T-cell (primary cell): ENCODE measurements around the gene SPEM1. TPM values are rescaled to one million over a fixed set of nuclear protein-coding genes. Genes with fewer than 3 reads are reported as not detected.

ENCODE experiments used
- ATAC-seq, 4 experiments: fragments of 200-7000 bp in 3 of 4; fragments of 150-1000 bp in 1 of 4; cut with Tn5 transposase; replicated peaks in 1 of 4; 1 replicate in 3 of 4; 2 replicates in 1 of 4; pipeline ENCODE4 v1.10.0; 2021; ENCODE audit warnings: moderate library complexity in 3 of 4, mild to moderate bottlenecking in 2 of 4, moderate number of reproducible peaks in 1 of 4
- CTCF ChIA-PET, 2 donors: fragments of 300-600 bp; sonication (Branson Sonifier 250); formaldehyde crosslinking; loops; one replicate each; lab custom pipeline; 2022; ENCODE audit warnings: antibody characterized with exemption in 2 of 2; lab: Charles Lee
- POLR2A ChIA-PET, 2 donors: fragments of 300-600 bp; sonication (Branson Sonifier 250); formaldehyde crosslinking; loops; one replicate each; lab custom pipeline; 2022; ENCODE audit warnings: antibody characterized with exemption in 2 of 2; lab: Charles Lee
- DNase-seq, 35 experiments: peaks; one replicate each; pipeline versions ENCODE4 v3.0.0 to v3.0.0-alpha.2; 2013 to 2023
- H3K27ac ChIP-seq: one replicate; pipeline ENCODE4 v1.5.1; 2013; ENCODE audit warnings: low read length
- H3K27me3 ChIP-seq, 2 experiments: replicated peaks in 1 of 2; 1 replicate in 1 of 2; 2 replicates in 1 of 2; pipeline versions ENCODE4 v1.6.1 to v1.7.0; 2013; ENCODE audit warnings: low read length in 1 of 2, mixed read lengths in 1 of 2; ENCODE audit not compliant: control insufficient read depth in 2 of 2, insufficient read depth in 2 of 2; ENCODE audit errors: extremely low read depth in 1 of 2
- H3K36me3 ChIP-seq, 2 donors: 1 replicate in 1 of 2; 2 replicates in 1 of 2; pipeline versions ENCODE4 v1.6.1 to v1.7.0; 2013; ENCODE audit warnings: low read length in 1 of 2; ENCODE audit not compliant: control insufficient read depth in 2 of 2, insufficient read depth in 1 of 2; ENCODE audit errors: extremely low read depth in 1 of 2
- H3K4me1 ChIP-seq, 2 experiments: 1 replicate in 1 of 2; 2 replicates in 1 of 2; pipeline versions ENCODE4 v1.6.1 to v1.7.0; 2013; ENCODE audit warnings: low read length in 2 of 2, mixed read lengths in 1 of 2; ENCODE audit not compliant: insufficient read depth in 2 of 2, control insufficient read depth in 1 of 2; ENCODE audit errors: extremely low read depth in 1 of 2
- H3K4me3 ChIP-seq, 2 donors: 1 replicate in 1 of 2; 2 replicates in 1 of 2; pipeline versions ENCODE4 v1.5.1 to v1.7.0; 2013; ENCODE audit warnings: mild to moderate bottlenecking in 2 of 2, low read length in 1 of 2, moderate library complexity in 1 of 2; ENCODE audit not compliant: control insufficient read depth in 1 of 2; ENCODE audit errors: extremely low read depth in 1 of 2
- H3K9me3 ChIP-seq: 2 replicates; pipeline ENCODE4 v1.7.0; 2013
- H3K27ac Mint-ChIP-seq, 2 donors: one replicate each; pipeline ENCODE4 v1.8.0; 2020 to 2021; ENCODE audit warnings: mild to moderate bottlenecking in 2 of 2, mixed read lengths in 2 of 2
- H3K27me3 Mint-ChIP-seq, 2 donors: one replicate each; pipeline ENCODE4 v1.8.0; 2021 to 2022; ENCODE audit warnings: mixed read lengths in 2 of 2
- H3K36me3 Mint-ChIP-seq: one replicate; pipeline ENCODE4 v1.8.0; 2021; ENCODE audit warnings: mixed read lengths
- H3K4me1 Mint-ChIP-seq, 3 donors: one replicate each; pipeline ENCODE4 v1.8.0; 2020 to 2022; ENCODE audit warnings: mixed read lengths in 3 of 3, mild to moderate bottlenecking in 1 of 3
- H3K4me3 Mint-ChIP-seq, 3 donors: one replicate each; pipeline ENCODE4 v1.8.0; 2020 to 2022; ENCODE audit warnings: mild to moderate bottlenecking in 3 of 3, mixed read lengths in 3 of 3, moderate library complexity in 3 of 3
- H3K9me3 Mint-ChIP-seq, 3 donors: one replicate each; pipeline ENCODE4 v1.8.0; 2020 to 2022; ENCODE audit warnings: mixed read lengths in 3 of 3
- WGBS: methylation state at CpG from one replicate; pipeline ENCODE4 v1.1.5; 2013; ENCODE audit warnings: missing lambda C conversion rate; ENCODE audit not compliant: insufficient coverage; 5-methylcytosine and 5-hydroxymethylcytosine counted together
- total RNA-seq, 35 experiments: library from RNA in 6 of 35; stranded (reverse) in 6 of 35; fragments of 120-200 nt in 1 of 35; gene quantifications; one replicate each; pipeline versions ENCODE4 v1.2.1 to v1.2.4 and lab custom pipeline; 2013 to 2026

The SPEM1 gene
- total RNA-seq, 5 donors from 2014 or later (not counting 1 experiment from before 2014, with no cell fraction given): not detected

GRCh38 chr17:7428557-7428956 lies 8.4 kb downstream of the SPEM1 start, which contains the start of gene SPEM3:
TSS of gene SPEM3 (plus strand) at chr17:7428857. CDS start at chr17:7428903, 46 bp downstream.
- H3K27ac ChIP-seq: no peak within 1 kb of the TSS
- no peak within 1 kb of the TSS for H3K4me3 ChIP-seq
- Mint-ChIP-seq H3K4me1 (no peaks in the 10 kb centered on the region), H3K27me3 (no peaks in the 10 kb centered on the region), H3K4me3 (no peak within 1 kb of the TSS), H3K27ac (no peak within 1 kb of the TSS), H3K9me3 (no peaks in the 10 kb centered on the region), H3K36me3 (no peaks in the 10 kb centered on the region)
- no peaks in the 10 kb centered on the region for H3K27me3 ChIP-seq
- POLR2A ChIA-PET: no interaction called here
- H3K4me1 ChIP-seq: no peaks in the 10 kb centered on the region
- CTCF ChIA-PET: no interaction called here
- H3K36me3 ChIP-seq: no peaks in the 10 kb centered on the region
- H3K9me3 ChIP-seq: no peaks in the 10 kb centered on the region
- no peak for ATAC-seq
- 49% methylated on average over 4 of the region's 5 CpGs for WGBS
- no peak for DNase-seq

- H3K4me3 Mint-ChIP-seq: no peak overlapping the region
- CTCF ChIA-PET: no interaction called here
- H3K4me1 Mint-ChIP-seq: peaks cover 0 to under 1% (median 0%) of the 10 kb centered on the region in 3 donors
Observed at GRCh38 chr17:7429722-7430121, 9.6 kb downstream of the SPEM1 start.

GRCh38 chr17:7431231-7431630 lies 11.1 kb downstream of the SPEM1 start:
- H3K36me3 Mint-ChIP-seq: no peaks in the 10 kb centered on the region
- no peaks in the 10 kb centered on the region for H3K9me3 Mint-ChIP-seq
- CTCF ChIA-PET: interaction anchor here in 1 of 2 donors (0.5 kb wide), 1 partner anchor 36 kb away, joined by 6 read pairs; no protein-coding TSS in a partner anchor
- H3K4me3 Mint-ChIP-seq: no peak overlapping the region
- Histone ChIP-seq H3K9me3 (no peaks in the 10 kb centered on the region), H3K27me3 (no peaks in the 10 kb centered on the region), H3K27ac (no peak overlapping the region), H3K36me3 (no peaks in the 10 kb centered on the region), H3K4me1 (peaks cover 0 to 12% of the 10 kb centered on the region in 2 experiments), H3K4me3 (no peak overlapping the region)
- no peaks in the 10 kb centered on the region for H3K27me3 Mint-ChIP-seq
- DNase-seq (no peak), ATAC-seq (no peak)
- no peak overlapping the region for H3K27ac Mint-ChIP-seq
- WGBS: 83% methylated on average over 1 of the region's 1 CpG
- H3K4me1 Mint-ChIP-seq: peaks cover 8 to 12% (median 10%) of the 10 kb centered on the region in 3 donors
- POLR2A ChIA-PET: no interaction called here

More at GRCh38 chr17:7429722-7430121, 9.6 kb downstream of the SPEM1 start:
- Histone ChIP-seq H3K27ac (no peak overlapping the region), H3K9me3 (no peaks in the 10 kb centered on the region), H3K4me3 (no peak overlapping the region), H3K27me3 (no peaks in the 10 kb centered on the region), H3K36me3 (no peaks in the 10 kb centered on the region), H3K4me1 (peaks cover 0 to under 1% of the 10 kb centered on the region in 2 experiments)
- POLR2A ChIA-PET: no interaction called here
- Mint-ChIP-seq H3K27me3 (no peaks in the 10 kb centered on the region), H3K27ac (no peak overlapping the region), H3K9me3 (no peaks in the 10 kb centered on the region), H3K36me3 (no peaks in the 10 kb centered on the region)
- no peak for DNase-seq
- no peak for ATAC-seq
- 86% methylated on average over 10 of the region's 10 CpGs for WGBS

DNA sequence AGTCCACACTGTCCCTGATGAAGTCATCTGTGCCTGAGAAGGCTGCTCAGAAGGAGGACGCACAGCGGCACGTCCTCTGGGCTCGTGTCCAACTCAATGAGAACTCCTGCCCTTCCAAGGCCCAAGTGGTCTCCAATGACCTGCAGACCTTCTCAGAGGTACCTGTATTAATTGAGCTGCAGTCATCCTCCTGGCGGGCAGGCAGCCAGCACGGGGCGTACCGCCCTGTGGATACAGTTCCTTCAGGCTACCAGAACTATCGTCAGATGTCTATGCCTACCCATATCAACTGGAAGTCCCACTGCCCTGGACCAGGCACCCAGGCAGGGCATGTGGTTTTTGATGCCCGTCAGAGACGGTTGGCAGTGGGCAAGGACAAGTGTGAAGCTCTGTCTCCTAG lies 12.2 kb downstream of the SPEM1 start:
- Mint-ChIP-seq H3K36me3 (no peaks in the 10 kb centered on the region), H3K4me1 (peaks cover 14 to 20% (median 17%) of the 10 kb centered on the region in 3 donors), H3K9me3 (no peaks in the 10 kb centered on the region), H3K4me3 (no peak overlapping the region), H3K27ac (no peak overlapping the region), H3K27me3 (no peaks in the 10 kb centered on the region)
- DNase-seq (no peak), ATAC-seq (no peak)
- H3K27me3 ChIP-seq: no peaks in the 10 kb centered on the region
- H3K4me3 ChIP-seq: no peak overlapping the region
- POLR2A ChIA-PET: no interaction called here
- CTCF ChIA-PET: no interaction called here
- no peak overlapping the region for H3K27ac ChIP-seq
- H3K4me1 ChIP-seq: peaks cover 0 to 22% of the 10 kb centered on the region in 2 experiments
- H3K36me3 ChIP-seq: no peaks in the 10 kb centered on the region
- 93% methylated on average over 11 of the region's 11 CpGs for WGBS
- H3K9me3 ChIP-seq: no peaks in the 10 kb centered on the region

- Mint-ChIP-seq H3K9me3 (no peaks in the 10 kb centered on the region), H3K4me1 (peaks cover 41 to 48% (median 44%) of the 10 kb centered on the region in 3 donors), H3K27ac (peak overlapping the region; percentile 95 to 96), H3K27me3 (peaks cover 12 to 20% of the 10 kb centered on the region in 2 donors), H3K4me3 (peak overlapping the region; percentile 92 to 96 (median 93)), H3K36me3 (no peaks in the 10 kb centered on the region)
- H3K4me1 ChIP-seq: peaks cover 13 to 58% of the 10 kb centered on the region in 2 experiments
- ATAC-seq: peak; percentile 44 to 52 (median 48)
- peak overlapping the region; percentile 83 for H3K27ac ChIP-seq
- peak in 34 of 35 experiments; percentile 24 to 76 (median 43) for DNase-seq
- ChIA-PET POLR2A (interaction anchor here in 1 of 2 donors (0.6 to 2.9 kb wide), 7 partner anchors 8 to 251 kb away, joined by 3 to 21 read pairs (median 6); partner anchors contain the start of genes POLR2A, TMEM256 and TP53), CTCF (interaction anchor here (0.5 to 2.9 kb wide), 29 partner anchors 10 to 390 kb away, joined by 3 to 26 read pairs (median 5); partner anchors contain the start of genes GABARAP (in 1 of the 2), SENP3 (in 1 of the 2), TMEM256 (in 1 of the 2) and TP53 (in 1 of the 2))
- no peaks in the 10 kb centered on the region for H3K36me3 ChIP-seq
- no peaks in the 10 kb centered on the region for H3K9me3 ChIP-seq
- H3K4me3 ChIP-seq: peak overlapping the region; percentile 78 to 86
- H3K27me3 ChIP-seq: peaks cover 0 to 35% of the 10 kb centered on the region in 2 experiments
- WGBS: 12% methylated on average over 49 of the region's 49 CpGs
Observed at GRCh38 chr17:7435676-7436555, 15.8 kb downstream of the SPEM1 start.
